ENCODE results near the gene EPS15. TPM values are rescaled to one million over a fixed set of nuclear protein-coding genes. Genes with fewer than 3 reads are reported as not detected.

EPS15 gene
- polyA plus RNA-seq, 1 of the 3 experiments (the other 2 are of a cell fraction), result 17.0 TPM

DNA sequence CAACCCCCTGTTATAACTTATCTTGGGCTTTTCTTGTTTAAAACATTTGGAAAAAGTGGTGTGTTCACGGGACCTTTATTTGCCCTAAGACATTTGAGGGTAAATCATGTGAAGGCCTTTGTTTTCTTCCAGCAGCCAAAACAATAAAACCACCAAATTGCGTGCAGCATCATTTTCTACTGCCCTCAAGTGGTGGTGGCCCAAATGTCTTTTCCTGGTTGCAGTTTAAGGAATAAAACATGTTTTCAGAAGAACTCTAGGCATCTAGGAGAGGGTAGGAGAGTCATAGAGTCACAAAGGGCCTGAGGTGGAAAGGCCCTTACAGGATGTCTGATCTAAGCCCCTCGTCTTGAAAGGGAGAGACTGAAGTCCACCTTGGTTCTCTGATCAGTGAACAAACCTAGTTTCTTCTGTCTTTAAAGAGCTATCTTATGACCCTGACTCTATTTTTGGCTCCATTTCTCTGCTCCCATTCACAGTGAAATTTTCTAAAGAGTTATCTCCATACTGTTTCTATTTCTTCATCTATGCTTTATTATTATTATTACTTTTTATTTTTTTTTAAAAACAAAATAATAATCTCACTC lies 16.0 kb upstream of the EPS15 start:
- no peaks in the 10 kb centered on the region for H3K27me3 ChIP-seq (ENCODE audit: insufficient read depth)

GRCh38 chr1:51534447-51534846 lies 15.4 kb upstream of the EPS15 start:
- no peaks in the 10 kb centered on the region for H3K9me3 ChIP-seq
- no peaks in the 10 kb centered on the region for H3K36me3 ChIP-seq (replicated peaks in 1 of 2; ENCODE audit: control insufficient read depth in 1 of 2, insufficient read depth in 2 of 2, low read length in 1 of 2)
- H2AFZ ChIP-seq (ENCODE audit: low read depth), result peak overlapping the region; percentile 69
- DNase-seq, result no peak
- H3K4me1 ChIP-seq (ENCODE audit: control insufficient read depth in 1 of 2, insufficient read depth in 2 of 2, low read depth in 1 of 2, low read length in 1 of 2), result no peaks in the 10 kb centered on the region
- no peaks in the 10 kb centered on the region for H3K79me2 ChIP-seq (ENCODE audit: insufficient read depth)
- TF ChIP-seq TAF1 (IDR thresholded peaks at IDR 0.05; ENCODE audit: borderline replicate concordance, low read depth, low read length) (no peak), RXRA (IDR thresholded peaks at IDR 0.05; ENCODE audit: borderline replicate concordance, low read depth) (no peak), GATA2 (CRISPR knock-in tag; IDR thresholded peaks at IDR 0.05) (no peak), MEF2A (IDR thresholded peaks at IDR 0.05; ENCODE audit: borderline replicate concordance, low read depth) (no peak), SMC3 (IDR thresholded peaks at IDR 0.05; ENCODE audit: low read depth, low read length) (no peak), GABPA (IDR thresholded peaks at IDR 0.05; ENCODE audit: low read depth) (no peak), SIN3A (IDR thresholded peaks at IDR 0.05; ENCODE audit: borderline replicate concordance, low read depth, low read length) (no peak), TEAD4 (IDR thresholded peaks at IDR 0.05; ENCODE audit: borderline replicate concordance, insufficient read depth) (no peak), RCOR1 (IDR thresholded peaks at IDR 0.05; ENCODE audit: low read length) (no peak)
- TF ChIP-seq, protein P1, sequence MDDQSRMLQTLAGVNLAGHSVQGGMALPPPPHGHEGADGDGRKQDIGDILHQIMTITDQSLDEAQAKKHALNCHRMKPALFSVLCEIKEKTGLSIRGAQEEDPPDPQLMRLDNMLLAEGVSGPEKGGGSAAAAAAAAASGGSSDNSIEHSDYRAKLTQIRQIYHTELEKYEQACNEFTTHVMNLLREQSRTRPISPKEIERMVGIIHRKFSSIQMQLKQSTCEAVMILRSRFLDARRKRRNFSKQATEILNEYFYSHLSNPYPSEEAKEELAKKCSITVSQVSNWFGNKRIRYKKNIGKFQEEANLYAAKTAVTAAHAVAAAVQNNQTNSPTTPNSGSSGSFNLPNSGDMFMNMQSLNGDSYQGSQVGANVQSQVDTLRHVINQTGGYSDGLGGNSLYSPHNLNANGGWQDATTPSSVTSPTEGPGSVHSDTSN (IDR thresholded peaks at IDR 0.05), result no peak
- TF ChIP-seq, protein P2, sequence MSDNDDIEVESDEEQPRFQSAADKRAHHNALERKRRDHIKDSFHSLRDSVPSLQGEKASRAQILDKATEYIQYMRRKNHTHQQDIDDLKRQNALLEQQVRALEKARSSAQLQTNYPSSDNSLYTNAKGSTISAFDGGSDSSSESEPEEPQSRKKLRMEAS (IDR thresholded peaks at IDR 0.05; ENCODE audit: low read depth), result no peak
- H3K9me2 ChIP-seq, result no peaks in the 10 kb centered on the region
- no peak overlapping the region for H3K4me3 ChIP-seq (ENCODE audit: low read depth in 2 of 2, low read length in 1 of 2)
- H3K27me3 ChIP-seq (ENCODE audit: insufficient read depth), result no peaks in the 10 kb centered on the region
- H3K4me2 ChIP-seq, result no peak overlapping the region
- POLR2A ChIA-PET, result no interaction called here
- peaks cover 3% of the 10 kb centered on the region for H3F3A ChIP-seq (replicated peaks; ENCODE audit: insufficient read depth)
- no peak overlapping the region for H3K9ac ChIP-seq
- H4K20me1 ChIP-seq (ENCODE audit: insufficient read depth), result no peaks in the 10 kb centered on the region
- H3K27ac ChIP-seq (ENCODE audit: low read depth in 2 of 2, low read length in 1 of 2), result no peak overlapping the region
- WGBS (ENCODE audit: low lambda C conversion rate), result 67% methylated on average over 3 of the region's 3 CpGs
- CTCF ChIA-PET, result interaction anchor here (0.9 to 1.9 kb wide), 8 partner anchors 9 to 342 kb away, joined by 3 to 6 read pairs (median 4); no protein-coding TSS in a partner anchor

More for the DNA sequence above, 16.0 kb upstream of the EPS15 start:
- peaks cover 3% of the 10 kb centered on the region for H3F3A ChIP-seq (replicated peaks; ENCODE audit: insufficient read depth)
- no peak overlapping the region for H3K4me3 ChIP-seq (ENCODE audit: low read depth in 2 of 2, low read length in 1 of 2)
- ChIA-PET POLR2A (no interaction called here), CTCF (interaction anchor here (0.7 to 1.9 kb wide), 10 partner anchors 9 to 343 kb away, joined by 3 to 6 read pairs (median 4); no protein-coding TSS in a partner anchor)
- no peaks in the 10 kb centered on the region for H3K9me2 ChIP-seq
- H2AFZ ChIP-seq (ENCODE audit: low read depth), result peak overlapping the region; percentile 69
- WGBS (ENCODE audit: low lambda C conversion rate), result 22% methylated on average over 3 of the region's 3 CpGs
- no peak overlapping the region for H3K27ac ChIP-seq (ENCODE audit: low read depth in 2 of 2, low read length in 1 of 2)
- no peaks in the 10 kb centered on the region for H3K4me1 ChIP-seq (ENCODE audit: control insufficient read depth in 1 of 2, insufficient read depth in 2 of 2, low read depth in 1 of 2, low read length in 1 of 2)
- no peaks in the 10 kb centered on the region for H3K79me2 ChIP-seq (ENCODE audit: insufficient read depth)
- TF ChIP-seq MXI1 (IDR thresholded peaks at IDR 0.05; ENCODE audit: low read depth, low read length) (0 out of 2 replicates have a peak, but pooled peaks have one; percentile 33), SMC3 (IDR thresholded peaks at IDR 0.05; ENCODE audit: low read depth, low read length) (peak; percentile 65), NRF1 (IDR thresholded peaks at IDR 0.05; ENCODE audit: low read depth, low read length) (no peak), NFIC (IDR thresholded peaks at IDR 0.05; ENCODE audit: borderline replicate concordance) (no peak), TEAD4 (IDR thresholded peaks at IDR 0.05; ENCODE audit: borderline replicate concordance, insufficient read depth) (no peak), RAD21 (IDR thresholded peaks at IDR 0.05; ENCODE audit: low read length) (peak; percentile 77), CTCF (IDR thresholded peaks at IDR 0.05) (peak; percentile 78)
- no peaks in the 10 kb centered on the region for H4K20me1 ChIP-seq (ENCODE audit: insufficient read depth)
- no peak overlapping the region for H3K9ac ChIP-seq
- H3K9me3 ChIP-seq, result no peaks in the 10 kb centered on the region
- no peak overlapping the region for H3K4me2 ChIP-seq
- no peaks in the 10 kb centered on the region for H3K36me3 ChIP-seq (replicated peaks in 1 of 2; ENCODE audit: control insufficient read depth in 1 of 2, insufficient read depth in 2 of 2, low read length in 1 of 2)
- DNase-seq, result peak; percentile 35

Measured in SK-N-SH (cell line).